Measurements from ENCODE around the gene WARS2. TPM values are rescaled to one million over a fixed set of nuclear protein-coding genes. Genes with fewer than 3 reads are reported as not detected.

The WARS2 gene
- total RNA-seq, 1 donor from 2014 or later, result 10.7 TPM

GRCh38 chr1:118991448-118991847 lies 149.0 kb downstream of the WARS2 start:
- DNase-seq (ENCODE audit: low spot score), result no peak
- intact Hi-C loops (cut with DNase I), result no loop called here

GRCh38 chr1:118990513-118991152 lies 149.8 kb downstream of the WARS2 start:
- no peak for DNase-seq (ENCODE audit: low spot score)
- intact Hi-C loops (cut with DNase I), result no loop called here

- DNase-seq (ENCODE audit: low spot score), result no peak
Measured at GRCh38 chr1:118989878-118990378, 150.5 kb downstream of the WARS2 start.

GRCh38 chr1:118989006-118989815 lies 151.2 kb downstream of the WARS2 start:
- no peak for DNase-seq (ENCODE audit: low spot score)

More at GRCh38 chr1:118989878-118990378, 150.5 kb downstream of the WARS2 start:
- intact Hi-C loops (cut with DNase I), result no loop called here

GRCh38 chr1:118988186-118989005 lies 152.1 kb downstream of the WARS2 start, which contains the start of gene TBX15:
Gene TBX15, minus strand, starts transcription at chr1:118988343. Its CDS starts 548 bp downstream, at chr1:118987795.
- intact Hi-C loops (cut with DNase I), result no loop called here
- no peak for DNase-seq (ENCODE audit: low spot score)

More at GRCh38 chr1:118989006-118989815, 151.2 kb downstream of the WARS2 start:
- intact Hi-C loops (cut with DNase I), result no loop called here

DNA sequence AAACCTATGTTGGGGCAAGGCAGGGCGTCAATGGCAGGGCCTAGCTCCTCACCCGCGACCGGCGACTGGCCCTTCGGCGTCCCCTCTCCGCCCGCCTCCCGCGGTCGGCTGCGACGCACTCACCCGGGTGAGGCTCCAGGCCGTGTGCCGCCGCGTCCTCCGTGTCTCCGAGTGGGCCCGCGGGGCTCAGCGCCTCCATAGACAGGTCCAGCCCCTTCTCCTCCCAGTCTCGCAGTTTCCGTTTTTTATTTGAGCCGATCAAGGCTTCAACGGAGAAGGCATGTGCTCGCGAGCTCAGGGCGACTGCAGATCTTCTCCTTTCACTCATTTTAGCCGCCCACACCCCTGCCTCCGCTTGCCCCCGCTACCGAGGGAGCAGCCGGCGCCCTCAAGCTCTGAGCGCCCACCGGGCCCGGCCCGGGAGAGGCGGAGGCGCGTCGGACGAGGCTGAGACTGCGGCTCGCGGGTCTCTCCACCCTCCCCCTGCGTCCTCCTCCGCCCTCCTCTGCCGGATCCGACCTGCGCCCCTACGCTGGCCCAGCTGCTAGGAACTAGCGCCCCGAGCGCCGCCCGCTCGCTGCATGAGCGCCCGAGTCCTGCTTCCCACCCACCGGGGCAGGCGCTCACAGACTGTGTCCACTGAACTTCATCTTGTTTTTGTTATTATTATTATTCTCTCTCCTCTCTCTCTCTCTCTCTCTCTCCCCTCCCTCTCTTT lies 152.8 kb downstream of the WARS2 start:
- no peak for DNase-seq (ENCODE audit: low spot score)
- intact Hi-C loops (cut with DNase I), result no loop called here

DNA sequence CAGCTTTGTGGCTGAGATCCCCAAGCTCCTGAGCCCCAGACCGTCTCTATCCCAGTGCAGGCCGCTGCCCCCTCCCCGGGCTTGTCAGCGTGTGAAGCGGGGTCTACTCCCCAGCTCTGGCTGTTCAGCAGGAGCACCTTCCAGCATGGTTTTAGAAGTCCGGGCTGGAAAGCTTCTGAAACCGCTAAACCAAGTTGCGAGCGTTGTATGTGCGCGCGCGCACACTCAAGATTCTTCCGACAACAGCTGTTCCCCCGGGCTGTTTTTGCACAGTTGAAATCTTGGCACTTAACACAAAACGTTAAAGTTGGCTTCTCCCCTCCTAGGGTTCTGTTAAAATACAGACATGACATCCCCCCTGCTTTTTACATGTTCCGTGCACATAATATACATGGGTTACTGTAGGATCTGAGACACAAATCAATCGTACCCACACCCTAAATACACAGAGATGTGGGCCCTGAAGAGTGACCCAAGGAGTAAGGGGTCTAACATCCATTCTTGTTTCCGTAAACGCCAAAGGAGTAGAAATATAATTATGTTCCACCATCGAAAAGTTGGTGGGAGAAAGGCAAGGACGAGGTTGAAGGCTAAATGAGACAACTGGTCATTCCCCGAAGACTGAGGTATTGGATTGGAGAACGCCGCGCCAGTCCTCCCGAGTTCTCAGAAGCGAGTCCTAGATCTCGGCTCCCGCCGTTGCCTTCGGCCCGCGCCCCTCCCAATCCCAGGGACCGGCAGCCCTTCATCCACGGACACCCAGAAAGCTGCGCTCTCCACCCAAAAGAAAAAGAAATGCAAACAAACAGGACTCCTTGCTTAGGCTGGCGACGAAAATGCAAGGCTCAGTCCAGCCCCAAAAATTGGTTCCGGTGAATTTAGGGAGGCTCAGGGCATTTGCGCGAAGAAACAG lies 153.6 kb downstream of the WARS2 start:
- no peak for DNase-seq (ENCODE audit: low spot score)

DNA sequence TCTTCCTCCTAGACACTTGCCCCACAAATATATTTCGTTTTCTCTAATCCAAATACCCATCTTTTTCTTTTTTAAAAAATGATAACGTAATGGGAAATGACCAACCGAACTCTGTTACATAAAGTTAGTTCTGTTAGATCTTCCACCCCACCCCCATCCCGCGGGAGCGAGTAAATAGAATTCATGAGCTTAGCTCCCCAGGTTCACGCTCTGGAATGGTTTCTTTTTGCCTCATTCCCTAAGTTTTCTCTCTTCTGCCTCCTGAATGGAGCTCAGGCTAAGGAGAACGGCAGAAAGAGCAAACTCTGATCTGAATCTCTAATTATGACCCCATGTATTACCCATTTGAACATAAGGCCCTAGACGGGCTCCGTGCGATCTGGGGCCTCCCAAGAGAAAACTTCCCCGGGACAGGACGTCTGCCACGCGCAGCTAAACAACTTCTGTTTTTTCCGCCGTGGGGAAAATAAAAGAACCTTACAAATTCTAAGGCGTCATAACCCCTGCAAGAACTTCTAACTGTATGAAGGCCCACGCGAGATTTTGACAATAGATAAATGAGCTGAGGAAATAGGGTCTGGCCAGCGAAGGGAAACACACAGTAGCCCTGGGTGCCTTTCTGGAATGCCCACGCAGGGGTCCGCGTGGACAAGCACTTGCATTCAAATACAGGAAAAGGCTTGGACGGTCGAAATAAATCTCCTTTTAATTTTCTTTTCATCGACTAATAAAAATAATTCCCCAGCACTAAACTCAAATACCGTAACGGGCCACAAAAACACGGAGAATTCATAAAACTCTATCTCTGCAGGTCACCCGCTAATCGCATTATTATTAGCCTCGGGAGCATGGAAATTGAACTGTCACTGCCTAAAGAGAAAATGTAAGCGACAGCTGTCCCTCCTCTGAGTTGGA lies 154.6 kb downstream of the WARS2 start:
- no peak for DNase-seq (ENCODE audit: low spot score)
- intact Hi-C loops (cut with DNase I), result no loop called here

More for the DNA sequence above, 153.6 kb downstream of the WARS2 start:
- intact Hi-C loops (cut with DNase I), result no loop called here

DNA sequence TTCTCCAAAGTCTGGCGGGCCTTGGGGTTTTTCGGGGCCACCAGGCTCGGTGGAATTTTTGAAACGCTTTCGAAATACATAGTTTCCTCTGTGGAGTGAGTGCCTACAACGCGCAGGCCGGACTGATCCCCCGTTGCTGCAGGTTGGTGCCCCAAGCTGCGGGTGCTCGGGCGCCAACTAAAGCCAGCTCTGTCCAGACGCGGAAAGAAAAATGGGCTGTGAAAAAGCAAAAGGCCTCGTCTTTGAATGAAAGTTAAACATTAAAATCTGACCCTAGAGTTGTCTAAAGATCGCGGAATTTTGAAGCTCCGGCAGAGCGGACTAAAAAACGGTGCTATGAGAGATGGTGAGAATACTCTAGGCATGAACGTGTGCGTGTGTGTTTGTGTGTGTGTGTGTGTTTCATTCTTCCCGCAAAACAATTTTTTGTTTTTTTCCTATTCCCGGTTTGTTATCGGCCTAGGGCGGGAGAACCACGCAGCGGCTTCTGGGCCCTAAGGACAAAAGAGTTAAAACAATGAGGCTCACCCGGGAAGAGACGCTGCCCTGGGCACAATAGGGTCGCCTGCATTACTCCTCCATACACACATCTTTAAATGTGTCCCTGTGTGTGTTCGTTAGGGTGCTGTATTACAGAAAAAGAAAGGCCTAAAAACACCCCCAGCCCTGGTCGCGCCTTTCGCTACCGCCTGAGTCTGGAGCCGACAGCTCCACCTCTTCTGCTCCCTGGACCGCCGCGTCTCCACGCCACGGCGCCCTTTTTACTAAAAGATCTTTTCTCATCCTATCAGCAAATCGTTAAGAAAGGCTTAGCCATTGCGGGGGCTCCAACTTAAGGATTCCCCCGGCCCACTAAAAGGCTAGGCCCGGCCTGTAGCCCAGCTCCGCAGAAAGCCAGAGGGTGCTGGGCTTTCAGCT lies 155.5 kb downstream of the WARS2 start:
- intact Hi-C loops (cut with DNase I), result no loop called here
- no peak for DNase-seq (ENCODE audit: low spot score)

GRCh38 chr1:118984086-118984721 lies 156.2 kb downstream of the WARS2 start:
- no peak for DNase-seq (ENCODE audit: low spot score)
- intact Hi-C loops (cut with DNase I), result no loop called here

DNA sequence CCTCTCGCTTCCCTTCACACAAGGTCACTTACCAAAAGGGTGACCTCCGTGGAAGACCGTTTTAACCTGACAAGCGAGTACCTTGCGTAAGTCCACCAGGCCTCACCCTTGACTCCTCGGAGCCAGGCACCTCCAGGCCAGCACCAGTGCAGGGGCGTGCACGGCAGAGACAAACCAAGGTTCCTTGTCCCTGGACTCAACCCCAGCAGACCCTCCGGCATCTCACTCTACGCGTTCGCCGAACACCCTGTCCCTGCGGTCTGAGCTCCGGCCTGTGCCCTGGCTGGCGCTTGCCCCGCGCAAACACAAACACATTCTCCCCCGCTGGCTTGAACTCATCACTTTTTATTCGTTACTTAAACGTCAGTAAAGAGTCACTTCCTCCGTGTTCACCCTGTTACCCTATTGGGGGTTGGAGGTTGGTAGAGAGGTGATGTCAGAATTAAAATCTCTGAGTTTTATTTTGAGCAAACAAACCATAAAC lies 156.9 kb downstream of the WARS2 start:
- no peak for DNase-seq (ENCODE audit: low spot score)
- intact Hi-C loops (cut with DNase I), result no loop called here

GRCh38 chr1:118982821-118983557 lies 157.5 kb downstream of the WARS2 start:
- no peak for DNase-seq (ENCODE audit: low spot score)
- intact Hi-C loops (cut with DNase I), result no loop called here

- no peak for DNase-seq (ENCODE audit: low spot score)
- intact Hi-C loops (cut with DNase I), result no loop called here
Measured at GRCh38 chr1:118982266-118982665, 158.2 kb downstream of the WARS2 start.

DNA sequence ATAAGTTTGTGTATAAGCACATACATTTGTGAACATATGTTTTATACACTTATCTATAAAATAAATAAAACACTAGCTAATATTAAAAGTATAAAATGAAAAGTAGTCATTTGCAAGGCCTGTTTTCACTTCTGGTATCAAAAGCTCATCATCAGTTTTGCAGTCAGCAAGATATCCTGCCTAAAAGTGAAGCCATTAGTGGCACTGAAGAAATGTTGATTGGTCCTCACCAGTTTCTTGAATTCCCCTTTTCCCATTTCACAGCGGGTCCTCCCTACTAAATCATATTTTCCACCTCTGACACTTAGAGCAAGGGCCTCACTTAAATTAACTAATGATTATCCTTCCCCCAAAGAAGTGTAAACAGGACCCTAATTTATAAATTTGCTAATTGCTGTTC lies 159.0 kb downstream of the WARS2 start:
- DNase-seq (ENCODE audit: low spot score), result no peak
- intact Hi-C loops (cut with DNase I), result no loop called here

All from cardiac septum (tissue), 1 donor.